Measurements from ENCODE around the gene BBS9. TPM values are rescaled to one million over a fixed set of nuclear protein-coding genes. Genes with fewer than 3 reads are reported as not detected.

The BBS9 gene
- total and polyA plus RNA-seq, 2 experiments from 2014 or later: 27.2 to 66.1 TPM

GRCh38 chr7:33152087-33152486 lies 22.7 kb downstream of the BBS9 start:
- Mint-ChIP-seq H3K9me3 (no peaks in the 10 kb centered on the region), H3K27ac (no peak overlapping the region), H3K36me3 (ENCODE audit: low read depth) (no peaks in the 10 kb centered on the region), H3K4me1 (peaks cover 4% of the 10 kb centered on the region), H3K4me3 (no peak overlapping the region), H3K27me3 (ENCODE audit: insufficient read depth, low read depth, poor library complexity) (no peaks in the 10 kb centered on the region)
- no peak overlapping the region for H3K4me3 ChIP-seq
- H3F3A ChIP-seq (replicated peaks; ENCODE audit: low read depth): no peaks in the 10 kb centered on the region
- no peaks in the 10 kb centered on the region for H3K9me2 ChIP-seq (ENCODE audit: insufficient read depth)
- H3K36me3 ChIP-seq (ENCODE audit: insufficient read depth): no peaks in the 10 kb centered on the region
- no peaks in the 10 kb centered on the region for H3K4me1 ChIP-seq (ENCODE audit: insufficient read depth)
- H3K79me2 ChIP-seq (replicated peaks; ENCODE audit: insufficient read depth): no peaks in the 10 kb centered on the region
- no peak overlapping the region for H3K4me2 ChIP-seq
- DNase-seq (ENCODE audit: low spot score) (no peak), ATAC-seq (no peak)
- H4K20me1 ChIP-seq (replicated peaks; ENCODE audit: insufficient read depth): no peaks in the 10 kb centered on the region
- H3K27me3 ChIP-seq (ENCODE audit: insufficient read depth): no peaks in the 10 kb centered on the region
- no peak overlapping the region for H2AFZ ChIP-seq
- no peak for TF ChIP-seq EZH2 (IDR thresholded peaks at IDR 0.05; ENCODE audit: low read depth, unreplicated experiment)
- no peak for TF ChIP-seq NANOG (IDR thresholded peaks at IDR 0.05; ENCODE audit: borderline replicate concordance)
- no peak for TF ChIP-seq ZNF114 (CRISPR knock-in tag; IDR thresholded peaks at IDR 0.05)
- no peak overlapping the region for H3K27ac ChIP-seq (ENCODE audit: low read depth)

DNA sequence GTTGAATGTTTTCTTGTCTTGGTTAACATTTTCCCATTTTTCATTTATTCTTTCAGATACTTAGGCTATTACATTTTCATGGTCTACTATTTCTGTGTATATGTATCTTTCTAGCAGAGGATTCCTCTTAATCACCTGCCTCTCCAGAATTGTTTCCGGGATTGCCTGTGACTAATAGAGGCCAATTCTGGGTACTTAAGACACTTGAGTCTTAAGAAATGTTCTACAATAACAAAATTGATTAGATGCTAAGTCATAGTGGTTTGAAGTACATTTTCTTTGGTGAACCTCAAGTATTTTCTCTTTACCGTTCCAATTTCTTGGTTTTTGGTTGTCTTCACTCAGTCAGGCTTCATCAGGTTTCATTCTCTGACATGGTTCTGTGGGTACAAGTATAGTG lies 26.4 kb downstream of the BBS9 start:
- H3K27ac Mint-ChIP-seq: no peak overlapping the region
- DNase-seq (ENCODE audit: low spot score): no peak
- no peak overlapping the region for H2AFZ ChIP-seq
- no peaks in the 10 kb centered on the region for H3K36me3 ChIP-seq (ENCODE audit: insufficient read depth)
- H3K4me1 Mint-ChIP-seq: no peaks in the 10 kb centered on the region
- H3K9me2 ChIP-seq (ENCODE audit: insufficient read depth): 0 out of 2 replicates have a peak, but pooled peaks cover 3% of the 10 kb centered on the region
- no peak overlapping the region for H3K4me3 Mint-ChIP-seq
- ATAC-seq: no peak
- no peaks in the 10 kb centered on the region for H3K9me3 Mint-ChIP-seq
- H3K79me2 ChIP-seq (replicated peaks; ENCODE audit: insufficient read depth): no peaks in the 10 kb centered on the region
- no peaks in the 10 kb centered on the region for H3K27me3 ChIP-seq (ENCODE audit: insufficient read depth)
- no peaks in the 10 kb centered on the region for H4K20me1 ChIP-seq (replicated peaks; ENCODE audit: insufficient read depth)
- H3K4me1 ChIP-seq (ENCODE audit: insufficient read depth): no peaks in the 10 kb centered on the region
- H3K27ac ChIP-seq (ENCODE audit: low read depth): no peak overlapping the region
- H3K36me3 Mint-ChIP-seq (ENCODE audit: low read depth): no peaks in the 10 kb centered on the region
- H3F3A ChIP-seq (replicated peaks; ENCODE audit: low read depth): no peaks in the 10 kb centered on the region
- H3K4me2 ChIP-seq: no peak overlapping the region
- H3K27me3 Mint-ChIP-seq (ENCODE audit: insufficient read depth, low read depth, poor library complexity): no peaks in the 10 kb centered on the region
- no peak overlapping the region for H3K4me3 ChIP-seq
- TF ChIP-seq JUNB (IDR thresholded peaks at IDR 0.05; ENCODE audit: unreplicated experiment) (no peak), POLR2AphosphoS5 (IDR thresholded peaks at IDR 0.05; ENCODE audit: low read depth) (no peak), ZNF331 (CRISPR knock-in tag; IDR thresholded peaks at IDR 0.05; ENCODE audit: low read depth) (no peak), CREB1 (CRISPR knock-in tag; IDR thresholded peaks at IDR 0.05; ENCODE audit: low read depth) (no peak), ZNF462 (CRISPR knock-in tag; IDR thresholded peaks at IDR 0.05) (no peak), STAT1 (IDR thresholded peaks at IDR 0.05; ENCODE audit: unreplicated experiment) (no peak)
- TF ChIP-seq, protein P1, sequence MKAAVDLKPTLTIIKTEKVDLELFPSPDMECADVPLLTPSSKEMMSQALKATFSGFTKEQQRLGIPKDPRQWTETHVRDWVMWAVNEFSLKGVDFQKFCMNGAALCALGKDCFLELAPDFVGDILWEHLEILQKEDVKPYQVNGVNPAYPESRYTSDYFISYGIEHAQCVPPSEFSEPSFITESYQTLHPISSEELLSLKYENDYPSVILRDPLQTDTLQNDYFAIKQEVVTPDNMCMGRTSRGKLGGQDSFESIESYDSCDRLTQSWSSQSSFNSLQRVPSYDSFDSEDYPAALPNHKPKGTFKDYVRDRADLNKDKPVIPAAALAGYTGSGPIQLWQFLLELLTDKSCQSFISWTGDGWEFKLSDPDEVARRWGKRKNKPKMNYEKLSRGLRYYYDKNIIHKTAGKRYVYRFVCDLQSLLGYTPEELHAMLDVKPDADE (IDR thresholded peaks at IDR 0.05): no peak
- TF ChIP-seq, protein P2, sequence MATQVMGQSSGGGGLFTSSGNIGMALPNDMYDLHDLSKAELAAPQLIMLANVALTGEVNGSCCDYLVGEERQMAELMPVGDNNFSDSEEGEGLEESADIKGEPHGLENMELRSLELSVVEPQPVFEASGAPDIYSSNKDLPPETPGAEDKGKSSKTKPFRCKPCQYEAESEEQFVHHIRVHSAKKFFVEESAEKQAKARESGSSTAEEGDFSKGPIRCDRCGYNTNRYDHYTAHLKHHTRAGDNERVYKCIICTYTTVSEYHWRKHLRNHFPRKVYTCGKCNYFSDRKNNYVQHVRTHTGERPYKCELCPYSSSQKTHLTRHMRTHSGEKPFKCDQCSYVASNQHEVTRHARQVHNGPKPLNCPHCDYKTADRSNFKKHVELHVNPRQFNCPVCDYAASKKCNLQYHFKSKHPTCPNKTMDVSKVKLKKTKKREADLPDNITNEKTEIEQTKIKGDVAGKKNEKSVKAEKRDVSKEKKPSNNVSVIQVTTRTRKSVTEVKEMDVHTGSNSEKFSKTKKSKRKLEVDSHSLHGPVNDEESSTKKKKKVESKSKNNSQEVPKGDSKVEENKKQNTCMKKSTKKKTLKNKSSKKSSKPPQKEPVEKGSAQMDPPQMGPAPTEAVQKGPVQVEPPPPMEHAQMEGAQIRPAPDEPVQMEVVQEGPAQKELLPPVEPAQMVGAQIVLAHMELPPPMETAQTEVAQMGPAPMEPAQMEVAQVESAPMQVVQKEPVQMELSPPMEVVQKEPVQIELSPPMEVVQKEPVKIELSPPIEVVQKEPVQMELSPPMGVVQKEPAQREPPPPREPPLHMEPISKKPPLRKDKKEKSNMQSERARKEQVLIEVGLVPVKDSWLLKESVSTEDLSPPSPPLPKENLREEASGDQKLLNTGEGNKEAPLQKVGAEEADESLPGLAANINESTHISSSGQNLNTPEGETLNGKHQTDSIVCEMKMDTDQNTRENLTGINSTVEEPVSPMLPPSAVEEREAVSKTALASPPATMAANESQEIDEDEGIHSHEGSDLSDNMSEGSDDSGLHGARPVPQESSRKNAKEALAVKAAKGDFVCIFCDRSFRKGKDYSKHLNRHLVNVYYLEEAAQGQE (IDR thresholded peaks at IDR 0.05; ENCODE audit: unreplicated experiment): no peak

Data from GM23338 (cell line).